ENCODE results near the gene WNT4.

Gene WNT4

GRCh38 chr1:22101199-22101598 lies 41.7 kb downstream of the WNT4 start:
- Histone ChIP-seq H3K4me2 (ENCODE audit: low read length) (no peak overlapping the region), H3K4me3 (ENCODE audit: low read depth, low read length, poor library complexity, severe bottlenecking) (no peak overlapping the region), H3K27ac (ENCODE audit: low read depth, low read length, poor library complexity, severe bottlenecking) (peak overlapping the region; percentile 37), H3K4me1 (ENCODE audit: insufficient read depth, low read length, severe bottlenecking) (no peaks in the 10 kb centered on the region), H4K20me1 (ENCODE audit: insufficient read depth, low read length) (no peaks in the 10 kb centered on the region), H3K79me2 (ENCODE audit: insufficient read depth, low read length) (no peaks in the 10 kb centered on the region), H3K9me3 (ENCODE audit: low read length) (no peaks in the 10 kb centered on the region), H3K9ac (ENCODE audit: low read length) (no peak overlapping the region), H3K36me3 (ENCODE audit: insufficient read depth, low read length) (peaks cover 45% of the 10 kb centered on the region), H3K27me3 (ENCODE audit: insufficient read depth, low read length) (no peaks in the 10 kb centered on the region), H3K9me2 (ENCODE audit: low read depth, low read length) (no peaks in the 10 kb centered on the region), H3F3A (ENCODE audit: insufficient read depth, low read length) (0 out of 2 replicates have a peak, but pooled peaks cover 5% of the 10 kb centered on the region), H2AFZ (ENCODE audit: low read length) (no peak overlapping the region)
- no peak for TF ChIP-seq CTCF (IDR thresholded peaks at IDR 0.05; ENCODE audit: low read length)
- no peak for TF ChIP-seq EZH2 (IDR thresholded peaks at IDR 0.05; ENCODE audit: borderline replicate concordance, low read length)

GRCh38 chr1:22100168-22100567 lies 42.7 kb downstream of the WNT4 start:
- Histone ChIP-seq H2AFZ (ENCODE audit: low read length) (no peak overlapping the region), H3K4me2 (ENCODE audit: low read length) (no peak overlapping the region), H3K27ac (ENCODE audit: low read depth, low read length, poor library complexity, severe bottlenecking) (no peak overlapping the region), H3K9me2 (ENCODE audit: low read depth, low read length) (no peaks in the 10 kb centered on the region), H3K36me3 (ENCODE audit: insufficient read depth, low read length) (peaks cover 51% of the 10 kb centered on the region), H3K9ac (ENCODE audit: low read length) (no peak overlapping the region), H4K20me1 (ENCODE audit: insufficient read depth, low read length) (no peaks in the 10 kb centered on the region), H3K9me3 (ENCODE audit: low read length) (no peaks in the 10 kb centered on the region), H3K79me2 (ENCODE audit: insufficient read depth, low read length) (no peaks in the 10 kb centered on the region), H3F3A (ENCODE audit: insufficient read depth, low read length) (0 out of 2 replicates have a peak, but pooled peaks cover 5% of the 10 kb centered on the region), H3K4me1 (ENCODE audit: insufficient read depth, low read length, severe bottlenecking) (no peaks in the 10 kb centered on the region), H3K4me3 (ENCODE audit: low read depth, low read length, poor library complexity, severe bottlenecking) (no peak overlapping the region), H3K27me3 (ENCODE audit: insufficient read depth, low read length) (no peaks in the 10 kb centered on the region)
- no peak for TF ChIP-seq EZH2 (IDR thresholded peaks at IDR 0.05; ENCODE audit: borderline replicate concordance, low read length)
- no peak for TF ChIP-seq CTCF (IDR thresholded peaks at IDR 0.05; ENCODE audit: low read length)

GRCh38 chr1:22098752-22099151 lies 44.1 kb downstream of the WNT4 start:
- H3K79me2 ChIP-seq (ENCODE audit: insufficient read depth, low read length): no peaks in the 10 kb centered on the region
- peaks cover 59% of the 10 kb centered on the region for H3K36me3 ChIP-seq (ENCODE audit: insufficient read depth, low read length)

More at GRCh38 chr1:22098752-22099151, 44.1 kb downstream of the WNT4 start:
- Histone ChIP-seq H3K9ac (ENCODE audit: low read length) (no peak overlapping the region), H2AFZ (ENCODE audit: low read length) (no peak overlapping the region), H3K9me2 (ENCODE audit: low read depth, low read length) (no peaks in the 10 kb centered on the region), H3K4me1 (ENCODE audit: insufficient read depth, low read length, severe bottlenecking) (no peaks in the 10 kb centered on the region), H3K27me3 (ENCODE audit: insufficient read depth, low read length) (no peaks in the 10 kb centered on the region), H3K9me3 (ENCODE audit: low read length) (no peaks in the 10 kb centered on the region), H4K20me1 (ENCODE audit: insufficient read depth, low read length) (no peaks in the 10 kb centered on the region), H3F3A (ENCODE audit: insufficient read depth, low read length) (0 out of 2 replicates have a peak, but pooled peaks cover 5% of the 10 kb centered on the region), H3K4me3 (ENCODE audit: low read depth, low read length, poor library complexity, severe bottlenecking) (no peak overlapping the region), H3K4me2 (ENCODE audit: low read length) (no peak overlapping the region), H3K27ac (ENCODE audit: low read depth, low read length, poor library complexity, severe bottlenecking) (no peak overlapping the region)
- TF ChIP-seq EZH2 (IDR thresholded peaks at IDR 0.05; ENCODE audit: borderline replicate concordance, low read length): no peak
- TF ChIP-seq CTCF (IDR thresholded peaks at IDR 0.05; ENCODE audit: low read length): no peak

All from OCI-LY1 (cell line).